Testis (tissue), 2 donors: Measurements from ENCODE around the gene LRRC1.

Source experiments
- CTCF ChIP-seq, 3 experiments: fragments of 450-650 bp in 2 of 3; fragments of 200-600 bp in 1 of 3; sonication (generic) in 1 of 3; IDR thresholded peaks; one replicate each; pipeline ENCODE4 v1.5.1; 2016 to 2019; ENCODE audit warnings: antibody characterized with exemption in 3 of 3, mild to moderate bottlenecking in 2 of 3, moderate library complexity in 1 of 3
- POLR2A ChIP-seq: fragments of 450-650 bp; IDR thresholded peaks from one replicate; pipeline ENCODE4 v1.6.1; 2017; ENCODE audit warnings: antibody characterized with exemption, mild to moderate bottlenecking, moderate library complexity

GRCh38 chr6:53808302-53808881, 13.6 kb downstream of the LRRC1 start:
- TF ChIP-seq CTCF (IDR thresholded peaks at IDR 0.05) (no peak), POLR2A (no peak)
